CD14-positive monocyte (primary cell): ENCODE measurements around the gene CLTCL1. TPM values are rescaled to one million over a fixed set of nuclear protein-coding genes. Genes with fewer than 3 reads are reported as not detected.

Source experiments
- DNase-seq, 3 donors: peaks; one replicate each; pipeline ENCODE4 v3.0.0-alpha.2; 2011 to 2022
- H2AFZ ChIP-seq: 2 replicates; pipeline ENCODE4 v1.6.0; 2012; ENCODE audit warnings: mild to moderate bottlenecking, low read depth, low read length, inconsistent platforms; ENCODE audit not compliant: insufficient read depth, poor library complexity, severe bottlenecking
- H3K27ac ChIP-seq, 2 donors: 1 replicate in 1 of 2; 2 replicates in 1 of 2; pipeline ENCODE4 v1.5.1; 2012 to 2013; ENCODE audit warnings: low read length in 2 of 2, control low read depth in 1 of 2, inconsistent platforms in 1 of 2, low read depth in 1 of 2, mild to moderate bottlenecking in 1 of 2
- H3K27me3 ChIP-seq, 2 donors: one replicate each; pipeline versions ENCODE4 v1.6.0 to v1.6.1; 2011 to 2013; ENCODE audit warnings: low read length in 2 of 2; ENCODE audit not compliant: control insufficient read depth in 2 of 2, insufficient read depth in 2 of 2
- H3K36me3 ChIP-seq, 2 donors: replicated peaks in 1 of 2; 1 replicate in 1 of 2; 2 replicates in 1 of 2; pipeline versions ENCODE4 v1.5.1 to v1.6.1; 2012 to 2013; ENCODE audit warnings: low read length in 2 of 2, control low read depth in 1 of 2, inconsistent platforms in 1 of 2, mild to moderate bottlenecking in 1 of 2; ENCODE audit not compliant: insufficient read depth in 2 of 2, control insufficient read depth in 1 of 2
- H3K4me1 ChIP-seq, 2 donors: 1 replicate in 1 of 2; 2 replicates in 1 of 2; pipeline versions ENCODE4 v1.5.1 to v1.6.1; 2012 to 2013; ENCODE audit warnings: low read length in 2 of 2, control low read depth in 1 of 2, inconsistent platforms in 1 of 2, mild to moderate bottlenecking in 1 of 2, moderate library complexity in 1 of 2; ENCODE audit not compliant: insufficient read depth in 2 of 2, control insufficient read depth in 1 of 2
- H3K4me2 ChIP-seq: replicated peaks from 2 replicates; pipeline ENCODE3; 2012; ENCODE audit warnings: low read length, moderate library complexity, mild to moderate bottlenecking; ENCODE audit not compliant: poor library complexity, severe bottlenecking; ENCODE audit errors: extremely low read depth
- H3K4me3 ChIP-seq, 3 experiments: fragments of 200-600 bp in 1 of 3; sonication (generic) in 1 of 3; replicated peaks in 1 of 3; 1 replicate in 2 of 3; 2 replicates in 1 of 3; pipeline ENCODE4 v1.5.1; 2011 to 2013; ENCODE audit warnings: low read length in 3 of 3, mild to moderate bottlenecking in 3 of 3, control low read depth in 2 of 3, low read depth in 2 of 3, inconsistent platforms in 1 of 3, moderate library complexity in 1 of 3
- H3K79me2 ChIP-seq: 2 replicates; pipeline ENCODE4 v1.6.0; 2012; ENCODE audit warnings: mild to moderate bottlenecking, control low read depth, inconsistent platforms, low read length, moderate library complexity; ENCODE audit not compliant: insufficient read depth
- H3K9ac ChIP-seq: 2 replicates; pipeline ENCODE4 v1.6.0; 2017; ENCODE audit warnings: low read length, mild to moderate bottlenecking; ENCODE audit not compliant: insufficient read depth, poor library complexity, severe bottlenecking
- H3K9me3 ChIP-seq, 2 donors: replicated peaks in 1 of 2; 1 replicate in 1 of 2; 2 replicates in 1 of 2; pipeline versions ENCODE4 v1.5.1 to v1.6.1; 2012 to 2013; ENCODE audit warnings: low read length in 2 of 2, control low read depth in 1 of 2; ENCODE audit not compliant: control insufficient read depth in 1 of 2, insufficient read depth in 1 of 2
- H4K20me1 ChIP-seq: 2 replicates; pipeline ENCODE4 v1.6.0; 2012; ENCODE audit warnings: mild to moderate bottlenecking, low read length, control low read depth, moderate library complexity; ENCODE audit not compliant: insufficient read depth
- H3K27ac Mint-ChIP-seq, 7 donors: one replicate each; pipeline ENCODE4 v1.8.0; 2020; ENCODE audit warnings: mild to moderate bottlenecking in 7 of 7, mixed read lengths in 7 of 7, moderate library complexity in 6 of 7, inconsistent platforms in 2 of 7
- H3K27me3 Mint-ChIP-seq, 3 donors: one replicate each; pipeline ENCODE4 v1.8.0; 2021 to 2022; ENCODE audit warnings: low read depth in 3 of 3, mild to moderate bottlenecking in 3 of 3, mixed read lengths in 3 of 3, moderate library complexity in 3 of 3, inconsistent platforms in 1 of 3
- H3K36me3 Mint-ChIP-seq, 2 donors: one replicate each; pipeline ENCODE4 v1.8.0; 2020; ENCODE audit warnings: mixed read lengths in 2 of 2, inconsistent platforms in 1 of 2, mild to moderate bottlenecking in 1 of 2
- H3K4me1 Mint-ChIP-seq: one replicate; pipeline ENCODE4 v1.8.0; 2020; ENCODE audit warnings: mild to moderate bottlenecking, mixed read lengths
- H3K4me3 Mint-ChIP-seq, 2 donors: one replicate each; pipeline ENCODE4 v1.8.0; 2020; ENCODE audit warnings: mild to moderate bottlenecking in 2 of 2, mixed read lengths in 2 of 2, moderate library complexity in 1 of 2
- H3K9me3 Mint-ChIP-seq, 7 donors: one replicate each; pipeline ENCODE4 v1.8.0; 2020 to 2022; ENCODE audit warnings: mixed read lengths in 7 of 7, mild to moderate bottlenecking in 6 of 7, moderate library complexity in 6 of 7, inconsistent platforms in 2 of 7
- WGBS: methylation state at CpG from one replicate; pipeline ENCODE4 v1.1.5; 2013; ENCODE audit warnings: missing lambda C conversion rate; ENCODE audit not compliant: insufficient coverage; 5-methylcytosine and 5-hydroxymethylcytosine counted together
- intact Hi-C, 2 donors: fragments of 100-400 bp; cut with micrococcal nuclease; formaldehyde crosslinking; loops; one replicate each; pipeline versions ENCODE4 v1.15.0 to v1.15.1; 2023
- polyA plus RNA-seq, 3 donors: library from polyadenylated mRNA; depleted of rRNA in 1 of 3; unstranded in 2 of 3; stranded (reverse) in 1 of 3; fragments of 300-500 nt in 2 of 3; fragments of >200 nt in 1 of 3; fragmentation: Illumina TruSeq in 2 of 3; gene quantifications; 1 replicate in 2 of 3; 2 replicates in 1 of 3; pipeline ENCODE4 v1.2.3, GENCODE V29; 2012 to 2021
- TF ChIP-seq, protein P1 (sequence below): fragments of 200-600 bp; IDR thresholded peaks from one replicate; pipeline ENCODE4 v1.8.0; 2022; ENCODE audit warnings: antibody characterized with exemption, mild to moderate bottlenecking

CLTCL1 gene
- polyA plus RNA-seq, 3 donors: 5.1 to 17.0 (median 6.1) TPM

DNA sequence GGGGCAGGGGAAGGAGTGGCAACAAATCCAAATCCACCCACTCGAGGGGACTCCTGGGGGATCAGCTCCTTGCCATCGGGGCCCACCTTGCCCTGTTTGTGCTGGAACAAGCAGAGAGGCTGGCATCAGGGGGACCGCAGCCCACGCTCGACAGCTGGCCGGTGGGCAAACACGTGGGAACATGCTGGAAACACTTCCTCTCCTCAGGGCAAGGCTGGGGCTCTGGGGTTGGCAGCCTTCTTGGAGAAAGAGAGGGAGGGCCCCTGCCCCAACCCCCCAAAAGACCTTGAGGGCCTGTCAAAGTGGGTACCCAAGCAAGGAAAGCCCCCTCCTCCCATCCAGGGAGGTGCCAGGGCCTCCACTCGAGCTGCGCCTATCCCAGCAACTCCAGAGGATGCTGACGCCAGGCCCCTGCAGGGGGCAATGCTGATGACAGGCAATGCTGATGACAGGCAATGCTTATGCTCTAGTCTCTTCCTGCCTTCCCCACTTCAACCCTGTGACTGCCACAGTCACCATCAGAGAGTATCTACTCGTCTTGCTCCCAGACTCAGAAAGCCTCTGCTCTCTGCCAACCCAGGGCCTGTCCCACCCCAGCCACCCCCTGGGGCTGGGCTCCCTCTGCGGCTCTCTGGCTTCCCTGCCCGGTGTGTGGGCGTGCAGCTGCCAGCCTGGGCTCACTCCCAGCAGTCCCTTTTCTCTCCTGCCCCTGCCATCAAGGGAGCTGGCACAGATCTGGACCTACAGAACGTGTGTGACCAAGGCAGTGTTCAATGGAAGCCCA is 153.1 kb downstream of the CLTCL1 start:
- Mint-ChIP-seq H3K9me3 (no peaks in the 10 kb centered on the region), H3K36me3 (peaks cover 78 to 93% of the 10 kb centered on the region in 2 donors), H3K4me3 (no peak overlapping the region), H3K27ac (no peak overlapping the region), H3K27me3 (peaks cover 0 to 3% (median 0%) of the 10 kb centered on the region in 3 donors), H3K4me1 (peaks cover 2% of the 10 kb centered on the region)
- H3K9ac ChIP-seq: no peak overlapping the region
- TF ChIP-seq, protein P1, sequence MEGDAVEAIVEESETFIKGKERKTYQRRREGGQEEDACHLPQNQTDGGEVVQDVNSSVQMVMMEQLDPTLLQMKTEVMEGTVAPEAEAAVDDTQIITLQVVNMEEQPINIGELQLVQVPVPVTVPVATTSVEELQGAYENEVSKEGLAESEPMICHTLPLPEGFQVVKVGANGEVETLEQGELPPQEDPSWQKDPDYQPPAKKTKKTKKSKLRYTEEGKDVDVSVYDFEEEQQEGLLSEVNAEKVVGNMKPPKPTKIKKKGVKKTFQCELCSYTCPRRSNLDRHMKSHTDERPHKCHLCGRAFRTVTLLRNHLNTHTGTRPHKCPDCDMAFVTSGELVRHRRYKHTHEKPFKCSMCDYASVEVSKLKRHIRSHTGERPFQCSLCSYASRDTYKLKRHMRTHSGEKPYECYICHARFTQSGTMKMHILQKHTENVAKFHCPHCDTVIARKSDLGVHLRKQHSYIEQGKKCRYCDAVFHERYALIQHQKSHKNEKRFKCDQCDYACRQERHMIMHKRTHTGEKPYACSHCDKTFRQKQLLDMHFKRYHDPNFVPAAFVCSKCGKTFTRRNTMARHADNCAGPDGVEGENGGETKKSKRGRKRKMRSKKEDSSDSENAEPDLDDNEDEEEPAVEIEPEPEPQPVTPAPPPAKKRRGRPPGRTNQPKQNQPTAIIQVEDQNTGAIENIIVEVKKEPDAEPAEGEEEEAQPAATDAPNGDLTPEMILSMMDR: no peak
- no peaks in the 10 kb centered on the region for H3K9me3 ChIP-seq
- H3K36me3 ChIP-seq: peaks cover 88 to 91% of the 10 kb centered on the region in 2 donors
- no peak overlapping the region for H3K27ac ChIP-seq
- H3K27me3 ChIP-seq: no peaks in the 10 kb centered on the region
- intact Hi-C loops: no loop called here
- H3K79me2 ChIP-seq: peaks cover 4% of the 10 kb centered on the region
- 97% methylated on average over 11 of the region's 15 CpGs for WGBS
- H3K4me3 ChIP-seq: no peak overlapping the region
- no peak for DNase-seq
- no peak overlapping the region for H2AFZ ChIP-seq
- no peaks in the 10 kb centered on the region for H4K20me1 ChIP-seq
- no peak overlapping the region for H3K4me2 ChIP-seq
- H3K4me1 ChIP-seq: peaks cover 1% of the 10 kb centered on the region in 2 donors

DNA sequence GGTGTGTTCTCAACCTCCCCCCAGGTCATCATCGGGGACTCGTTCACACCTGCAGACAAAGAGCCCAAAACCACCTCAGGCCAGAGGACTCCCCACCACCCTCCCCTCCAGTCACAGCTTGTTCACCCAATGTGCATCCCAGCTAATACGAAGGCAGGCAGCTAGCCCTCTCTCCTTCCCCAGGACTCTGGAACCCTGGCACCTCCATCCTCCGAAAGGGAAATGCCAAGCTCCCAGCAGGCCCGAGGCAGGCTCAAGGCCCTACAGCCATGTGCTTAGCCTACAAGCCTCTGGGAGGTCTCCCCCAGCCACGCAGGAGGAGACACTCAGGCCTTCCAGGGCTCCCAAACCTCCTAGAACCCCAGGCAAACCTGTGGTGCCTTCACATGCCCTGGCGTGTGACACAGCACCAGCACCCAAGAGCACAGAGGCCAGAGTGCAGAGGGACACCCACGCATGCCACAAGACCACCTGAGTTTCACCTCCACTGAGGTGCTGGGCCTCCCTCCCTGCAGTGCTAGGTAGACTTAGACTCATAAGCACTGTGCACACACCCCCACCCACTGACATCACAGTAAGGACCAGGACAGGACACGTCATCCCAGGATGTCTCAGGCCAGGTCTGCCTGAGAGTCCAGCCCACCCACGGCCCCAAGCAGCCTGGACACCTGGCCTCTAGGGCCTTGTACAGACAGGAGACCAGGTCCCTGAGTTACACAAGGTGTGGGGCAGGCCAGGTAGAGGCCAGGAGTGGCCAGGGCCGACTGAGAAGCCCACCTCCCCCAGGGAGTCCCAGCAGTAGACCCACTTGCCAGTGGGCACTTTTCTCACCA is 153.9 kb downstream of the CLTCL1 start:
- TF ChIP-seq, protein P1: no peak
- H3K4me1 Mint-ChIP-seq: no peaks in the 10 kb centered on the region
- 97% methylated on average over 10 of the region's 11 CpGs for whole genome bisulfite sequencing
- H3K36me3 Mint-ChIP-seq: peaks cover 85 to 98% of the 10 kb centered on the region in 2 donors
- no peak for DNase-seq
- no peak overlapping the region for H3K27ac ChIP-seq
- peak overlapping the region in 2 of 7 donors; percentile 46 to 61 for H3K27ac Mint-ChIP-seq
- no peak overlapping the region for H3K4me3 Mint-ChIP-seq
- intact Hi-C loops: no loop called here
- no peaks in the 10 kb centered on the region for H3K4me1 ChIP-seq
- no peaks in the 10 kb centered on the region for H4K20me1 ChIP-seq
- no peak overlapping the region for H3K4me2 ChIP-seq
- H3K27me3 ChIP-seq: no peaks in the 10 kb centered on the region
- H3K9me3 Mint-ChIP-seq: no peaks in the 10 kb centered on the region
- no peaks in the 10 kb centered on the region for H3K79me2 ChIP-seq
- H3K9ac ChIP-seq: no peak overlapping the region
- H3K4me3 ChIP-seq: no peak overlapping the region
- H3K36me3 ChIP-seq: peaks cover 95 to 98% of the 10 kb centered on the region in 2 donors
- H2AFZ ChIP-seq: no peak overlapping the region
- H3K9me3 ChIP-seq: no peaks in the 10 kb centered on the region
- peaks cover 0 to 3% (median 0%) of the 10 kb centered on the region in 3 donors for H3K27me3 Mint-ChIP-seq
